GM21619 (cell line): ENCODE data around the gene MORC2.

Experiments used
- ATAC-seq: cut with Tn5 transposase; IDR thresholded peaks from one replicate; pipeline ENCODE4 v1.9.1; 2021; ENCODE audit not compliant: unreplicated experiment

MORC2 gene

DNA sequence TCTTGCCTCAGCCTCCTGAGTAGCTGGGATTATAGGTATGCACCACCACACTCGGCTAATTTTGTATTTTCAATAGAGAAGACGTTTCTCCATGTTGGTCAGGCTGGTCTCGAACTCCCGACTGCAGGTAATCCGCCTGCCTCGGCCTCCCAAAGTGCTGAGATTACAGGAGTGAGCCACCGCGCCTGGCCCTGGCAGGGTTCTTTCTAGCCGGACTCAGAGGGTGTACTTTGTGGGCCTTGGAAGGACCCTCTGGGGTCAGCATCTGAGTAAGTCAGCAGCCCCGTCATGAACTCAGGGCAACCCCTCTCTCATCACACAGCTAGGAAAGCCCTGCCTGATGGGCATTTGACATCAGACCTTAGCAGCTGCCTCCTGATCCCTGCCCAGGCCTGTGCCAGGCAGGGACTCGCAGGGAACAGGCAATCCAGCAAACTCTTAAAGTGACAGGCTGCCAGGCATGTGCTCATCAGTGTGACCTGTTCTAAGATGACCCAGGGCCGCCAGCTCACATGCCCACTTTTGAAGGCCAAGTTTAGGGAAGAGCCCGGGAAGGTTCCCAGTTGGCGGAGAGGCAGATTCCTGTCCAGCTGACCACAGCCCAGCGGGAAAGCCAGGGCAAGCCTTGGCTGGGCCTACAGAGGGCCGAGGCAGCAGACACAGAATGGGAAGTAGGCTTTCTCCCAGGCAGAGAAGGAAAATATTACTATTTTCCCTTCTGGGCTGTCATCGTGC is 92.9 kb downstream of the MORC2 start:
- ATAC-seq = no peak
